ENCODE data around the gene FAM200B.

- TF ChIP-seq, protein P1, sequence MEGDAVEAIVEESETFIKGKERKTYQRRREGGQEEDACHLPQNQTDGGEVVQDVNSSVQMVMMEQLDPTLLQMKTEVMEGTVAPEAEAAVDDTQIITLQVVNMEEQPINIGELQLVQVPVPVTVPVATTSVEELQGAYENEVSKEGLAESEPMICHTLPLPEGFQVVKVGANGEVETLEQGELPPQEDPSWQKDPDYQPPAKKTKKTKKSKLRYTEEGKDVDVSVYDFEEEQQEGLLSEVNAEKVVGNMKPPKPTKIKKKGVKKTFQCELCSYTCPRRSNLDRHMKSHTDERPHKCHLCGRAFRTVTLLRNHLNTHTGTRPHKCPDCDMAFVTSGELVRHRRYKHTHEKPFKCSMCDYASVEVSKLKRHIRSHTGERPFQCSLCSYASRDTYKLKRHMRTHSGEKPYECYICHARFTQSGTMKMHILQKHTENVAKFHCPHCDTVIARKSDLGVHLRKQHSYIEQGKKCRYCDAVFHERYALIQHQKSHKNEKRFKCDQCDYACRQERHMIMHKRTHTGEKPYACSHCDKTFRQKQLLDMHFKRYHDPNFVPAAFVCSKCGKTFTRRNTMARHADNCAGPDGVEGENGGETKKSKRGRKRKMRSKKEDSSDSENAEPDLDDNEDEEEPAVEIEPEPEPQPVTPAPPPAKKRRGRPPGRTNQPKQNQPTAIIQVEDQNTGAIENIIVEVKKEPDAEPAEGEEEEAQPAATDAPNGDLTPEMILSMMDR (IDR thresholded peaks at IDR 0.05) = no peak
- TF ChIP-seq POLR2A (IDR thresholded peaks at IDR 0.05) = no peak
Measured at GRCh38 chr4:15674046-15674445, 7.6 kb upstream of the FAM200B start.
